Tibial nerve (tissue), 4 donors: ENCODE measurements around the gene CXXC1. TPM values are rescaled to one million over a fixed set of nuclear protein-coding genes. Genes with fewer than 3 reads are reported as not detected.

Experiments used
- DNase-seq, 2 donors: peaks; one replicate each; pipeline ENCODE4 v3.0.0-alpha.2; 2019; ENCODE audit warnings: low spot score in 2 of 2
- H3K27ac ChIP-seq, 4 donors: fragments of 200-600 bp; sonication (generic) in 3 of 4; one replicate each; pipeline ENCODE4 v1.5.1; 2017 to 2019; ENCODE audit warnings: mild to moderate bottlenecking in 1 of 4
- H3K27me3 ChIP-seq, 2 donors: fragments of 200-600 bp; sonication (generic) in 1 of 2; one replicate each; pipeline versions ENCODE4 v1.5.1 to v1.6.0; 2017 to 2019
- H3K36me3 ChIP-seq, 3 donors: fragments of 200-600 bp; sonication (generic); one replicate each; pipeline ENCODE4 v1.5.1; 2018 to 2019
- H3K4me1 ChIP-seq, 4 donors: fragments of 200-600 bp; sonication (generic) in 3 of 4; one replicate each; pipeline ENCODE4 v1.5.1; 2017 to 2019
- H3K4me3 ChIP-seq, 4 donors: fragments of 200-600 bp; sonication (generic) in 3 of 4; one replicate each; pipeline ENCODE4 v1.5.1; 2017 to 2019; ENCODE audit warnings: mild to moderate bottlenecking in 1 of 4, moderate library complexity in 1 of 4
- H3K9me3 ChIP-seq, 4 donors: fragments of 200-600 bp; sonication (generic) in 3 of 4; one replicate each; pipeline ENCODE4 v1.5.1; 2017 to 2019
- EP300 ChIP-seq, 2 donors: sonication (generic); formaldehyde crosslinking; IDR thresholded peaks; one replicate each; pipeline ENCODE4 v1.6.1; 2017; ENCODE audit warnings: antibody characterized with exemption in 2 of 2, mild to moderate bottlenecking in 1 of 2
- POLR2A ChIP-seq, 2 donors: fragments of 450-650 bp; IDR thresholded peaks; one replicate each; pipeline ENCODE4 v1.6.1; 2017; ENCODE audit warnings: antibody characterized with exemption in 2 of 2, mild to moderate bottlenecking in 2 of 2, moderate library complexity in 2 of 2
- WGBS, 2 donors: methylation state at CpG; one replicate each; pipeline ENCODE4 v1.1.5; 2018; 5-methylcytosine and 5-hydroxymethylcytosine counted together
- total RNA-seq, 4 donors: library from RNA; depleted of rRNA; stranded (reverse); fragments of >200 nt; gene quantifications; one replicate each; pipeline ENCODE4 v1.1.0, GENCODE V29; 2016
- TF ChIP-seq, protein P1 (sequence below), 5 experiments: fragments of 200-600 bp in 3 of 5; fragments of 450-650 bp in 2 of 5; sonication (generic) in 3 of 5; IDR thresholded peaks; one replicate each; pipeline ENCODE4 v1.5.1; 2016 to 2019; ENCODE audit warnings: antibody characterized with exemption in 5 of 5, mild to moderate bottlenecking in 3 of 5, moderate library complexity in 2 of 5

The CXXC1 gene
- total RNA-seq, 4 donors from 2014 or later = 73.9 to 131 (median 81.6) TPM

GRCh38 chr18:50320719-50321118 is 33.2 kb upstream of the CXXC1 start:
- TF ChIP-seq, protein P1, sequence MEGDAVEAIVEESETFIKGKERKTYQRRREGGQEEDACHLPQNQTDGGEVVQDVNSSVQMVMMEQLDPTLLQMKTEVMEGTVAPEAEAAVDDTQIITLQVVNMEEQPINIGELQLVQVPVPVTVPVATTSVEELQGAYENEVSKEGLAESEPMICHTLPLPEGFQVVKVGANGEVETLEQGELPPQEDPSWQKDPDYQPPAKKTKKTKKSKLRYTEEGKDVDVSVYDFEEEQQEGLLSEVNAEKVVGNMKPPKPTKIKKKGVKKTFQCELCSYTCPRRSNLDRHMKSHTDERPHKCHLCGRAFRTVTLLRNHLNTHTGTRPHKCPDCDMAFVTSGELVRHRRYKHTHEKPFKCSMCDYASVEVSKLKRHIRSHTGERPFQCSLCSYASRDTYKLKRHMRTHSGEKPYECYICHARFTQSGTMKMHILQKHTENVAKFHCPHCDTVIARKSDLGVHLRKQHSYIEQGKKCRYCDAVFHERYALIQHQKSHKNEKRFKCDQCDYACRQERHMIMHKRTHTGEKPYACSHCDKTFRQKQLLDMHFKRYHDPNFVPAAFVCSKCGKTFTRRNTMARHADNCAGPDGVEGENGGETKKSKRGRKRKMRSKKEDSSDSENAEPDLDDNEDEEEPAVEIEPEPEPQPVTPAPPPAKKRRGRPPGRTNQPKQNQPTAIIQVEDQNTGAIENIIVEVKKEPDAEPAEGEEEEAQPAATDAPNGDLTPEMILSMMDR (IDR thresholded peaks at IDR 0.05) = no peak
- TF ChIP-seq EP300 (IDR thresholded peaks at IDR 0.05) (no peak), POLR2A (IDR thresholded peaks at IDR 0.05) (no peak)
- no peaks in the 10 kb centered on the region for H3K9me3 ChIP-seq
- DNase-seq = no peak
- H3K27me3 ChIP-seq = no peaks in the 10 kb centered on the region
- no peaks in the 10 kb centered on the region for H3K36me3 ChIP-seq
- H3K27ac ChIP-seq = no peak overlapping the region
- 72 to 82% methylated on average over 5 of the region's 5 CpGs for WGBS, 2 donors
- no peaks in the 10 kb centered on the region for H3K4me1 ChIP-seq
- H3K4me3 ChIP-seq = no peak overlapping the region

- no peaks in the 10 kb centered on the region for H3K4me1 ChIP-seq
- no peak overlapping the region for H3K27ac ChIP-seq
- H3K27me3 ChIP-seq = no peaks in the 10 kb centered on the region
- no peak for DNase-seq
- TF ChIP-seq EP300 (IDR thresholded peaks at IDR 0.05) (no peak), POLR2A (IDR thresholded peaks at IDR 0.05) (no peak)
- TF ChIP-seq, protein P1 (IDR thresholded peaks at IDR 0.05) = no peak
- H3K9me3 ChIP-seq = no peaks in the 10 kb centered on the region
- no peaks in the 10 kb centered on the region for H3K36me3 ChIP-seq
- H3K4me3 ChIP-seq = no peak overlapping the region
- 49% methylated on average over 5 of the region's 5 CpGs for WGBS, 2 donors
These were observed 27.8 kb upstream of the CXXC1 start for GRCh38 chr18:50315100-50315871.

DNA sequence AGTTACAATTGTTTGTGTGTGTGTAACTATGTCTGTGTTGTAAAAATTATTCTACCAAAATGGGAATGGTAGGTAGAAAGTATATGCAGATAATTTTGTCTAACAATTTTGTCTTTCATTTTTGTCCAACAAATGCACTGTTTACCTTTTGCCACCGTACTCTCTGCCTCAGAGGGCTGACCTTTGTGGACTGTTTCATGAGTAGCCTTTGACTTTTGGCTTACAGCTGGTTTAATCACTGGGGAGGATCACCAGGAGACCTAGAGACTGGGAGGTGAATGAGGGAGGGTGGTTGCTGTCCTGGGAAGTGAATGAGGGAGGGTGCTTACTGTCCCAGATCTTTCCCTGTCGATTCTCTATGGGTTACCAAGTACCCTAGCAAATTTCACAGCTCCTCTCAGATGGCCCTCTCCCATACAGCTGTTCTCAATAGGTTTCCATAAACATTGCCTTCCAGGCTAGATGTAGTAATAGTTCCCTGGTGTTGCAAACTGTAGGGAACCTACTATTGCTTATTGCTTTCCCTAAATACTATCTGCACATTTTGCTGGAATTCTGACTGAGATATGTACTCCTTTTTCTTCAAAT is 26.5 kb upstream of the CXXC1 start:
- Histone ChIP-seq H3K9me3 (no peaks in the 10 kb centered on the region), H3K4me3 (no peak overlapping the region), H3K36me3 (no peaks in the 10 kb centered on the region), H3K4me1 (no peaks in the 10 kb centered on the region), H3K27me3 (no peaks in the 10 kb centered on the region), H3K27ac (no peak overlapping the region)
- no peak for TF ChIP-seq POLR2A (IDR thresholded peaks at IDR 0.05)
- TF ChIP-seq EP300 (IDR thresholded peaks at IDR 0.05) = no peak
- TF ChIP-seq, protein P1 (IDR thresholded peaks at IDR 0.05) = no peak
- DNase-seq = no peak
- 23 to 31% methylated on average over 2 of the region's 2 CpGs for WGBS, 2 donors

DNA sequence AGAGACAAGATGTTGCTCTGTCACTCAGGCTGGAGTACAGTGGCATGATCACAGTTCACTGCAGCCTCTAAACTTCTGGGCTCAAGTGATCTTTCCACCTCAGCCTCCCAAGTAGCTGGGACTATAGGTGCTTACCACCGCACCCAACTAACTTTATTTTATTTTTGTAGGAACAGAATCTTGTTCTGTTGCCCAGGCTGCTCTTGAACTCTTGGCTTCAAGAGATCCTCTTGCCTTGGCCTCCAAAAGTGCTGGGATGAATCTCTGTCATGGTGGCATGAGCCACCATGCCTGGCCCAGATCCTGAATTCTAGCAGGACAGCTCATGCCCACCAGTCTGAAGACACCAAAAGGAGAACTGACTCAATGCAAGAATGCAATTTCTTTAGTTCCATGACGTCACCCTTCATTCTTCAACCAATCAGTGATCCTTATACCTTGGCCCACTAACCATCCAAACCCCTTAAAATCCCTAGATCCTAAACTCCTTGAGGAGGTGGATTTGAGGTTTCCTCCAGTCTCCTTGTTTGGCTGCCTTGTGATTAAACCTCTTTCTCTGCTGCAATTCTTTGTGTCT is 25.6 kb upstream of the CXXC1 start:
- Histone ChIP-seq H3K27me3 (no peaks in the 10 kb centered on the region), H3K27ac (no peak overlapping the region), H3K36me3 (no peaks in the 10 kb centered on the region), H3K4me3 (no peak overlapping the region), H3K9me3 (no peaks in the 10 kb centered on the region), H3K4me1 (peaks cover 0 to 6% (median 3%) of the 10 kb centered on the region in 4 donors)
- DNase-seq = no peak
- TF ChIP-seq POLR2A (IDR thresholded peaks at IDR 0.05) (no peak), EP300 (IDR thresholded peaks at IDR 0.05) (no peak)
- TF ChIP-seq, protein P1 (IDR thresholded peaks at IDR 0.05) = no peak
- 90 to 94% methylated on average over 2 of the region's 2 CpGs for WGBS, 2 donors
